CD14-positive monocyte (primary cell): ENCODE measurements around the gene IRS2. TPM values are rescaled to one million over a fixed set of nuclear protein-coding genes. Genes with fewer than 3 reads are reported as not detected.

ENCODE experiments used
- DNase-seq, 3 donors: peaks; one replicate each; pipeline ENCODE4 v3.0.0-alpha.2; 2011 to 2022
- H2AFZ ChIP-seq: 2 replicates; pipeline ENCODE4 v1.6.0; 2012; ENCODE audit warnings: mild to moderate bottlenecking, low read depth, low read length, inconsistent platforms; ENCODE audit not compliant: insufficient read depth, poor library complexity, severe bottlenecking
- H3K27ac ChIP-seq, 2 donors: 1 replicate in 1 of 2; 2 replicates in 1 of 2; pipeline ENCODE4 v1.5.1; 2012 to 2013; ENCODE audit warnings: low read length in 2 of 2, control low read depth in 1 of 2, inconsistent platforms in 1 of 2, low read depth in 1 of 2, mild to moderate bottlenecking in 1 of 2
- H3K27me3 ChIP-seq, 2 donors: one replicate each; pipeline versions ENCODE4 v1.6.0 to v1.6.1; 2011 to 2013; ENCODE audit warnings: low read length in 2 of 2; ENCODE audit not compliant: control insufficient read depth in 2 of 2, insufficient read depth in 2 of 2
- H3K36me3 ChIP-seq, 2 donors: replicated peaks in 1 of 2; 1 replicate in 1 of 2; 2 replicates in 1 of 2; pipeline versions ENCODE4 v1.5.1 to v1.6.1; 2012 to 2013; ENCODE audit warnings: low read length in 2 of 2, control low read depth in 1 of 2, inconsistent platforms in 1 of 2, mild to moderate bottlenecking in 1 of 2; ENCODE audit not compliant: insufficient read depth in 2 of 2, control insufficient read depth in 1 of 2
- H3K4me1 ChIP-seq, 2 donors: 1 replicate in 1 of 2; 2 replicates in 1 of 2; pipeline versions ENCODE4 v1.5.1 to v1.6.1; 2012 to 2013; ENCODE audit warnings: low read length in 2 of 2, control low read depth in 1 of 2, inconsistent platforms in 1 of 2, mild to moderate bottlenecking in 1 of 2, moderate library complexity in 1 of 2; ENCODE audit not compliant: insufficient read depth in 2 of 2, control insufficient read depth in 1 of 2
- H3K4me2 ChIP-seq: replicated peaks from 2 replicates; pipeline ENCODE3; 2012; ENCODE audit warnings: low read length, moderate library complexity, mild to moderate bottlenecking; ENCODE audit not compliant: poor library complexity, severe bottlenecking; ENCODE audit errors: extremely low read depth
- H3K4me3 ChIP-seq, 3 experiments: fragments of 200-600 bp in 1 of 3; sonication (generic) in 1 of 3; replicated peaks in 1 of 3; 1 replicate in 2 of 3; 2 replicates in 1 of 3; pipeline ENCODE4 v1.5.1; 2011 to 2013; ENCODE audit warnings: low read length in 3 of 3, mild to moderate bottlenecking in 3 of 3, control low read depth in 2 of 3, low read depth in 2 of 3, inconsistent platforms in 1 of 3, moderate library complexity in 1 of 3
- H3K79me2 ChIP-seq: 2 replicates; pipeline ENCODE4 v1.6.0; 2012; ENCODE audit warnings: mild to moderate bottlenecking, control low read depth, inconsistent platforms, low read length, moderate library complexity; ENCODE audit not compliant: insufficient read depth
- H3K9ac ChIP-seq: 2 replicates; pipeline ENCODE4 v1.6.0; 2017; ENCODE audit warnings: low read length, mild to moderate bottlenecking; ENCODE audit not compliant: insufficient read depth, poor library complexity, severe bottlenecking
- H3K9me3 ChIP-seq, 2 donors: replicated peaks in 1 of 2; 1 replicate in 1 of 2; 2 replicates in 1 of 2; pipeline versions ENCODE4 v1.5.1 to v1.6.1; 2012 to 2013; ENCODE audit warnings: low read length in 2 of 2, control low read depth in 1 of 2; ENCODE audit not compliant: control insufficient read depth in 1 of 2, insufficient read depth in 1 of 2
- H4K20me1 ChIP-seq: 2 replicates; pipeline ENCODE4 v1.6.0; 2012; ENCODE audit warnings: mild to moderate bottlenecking, low read length, control low read depth, moderate library complexity; ENCODE audit not compliant: insufficient read depth
- H3K27ac Mint-ChIP-seq, 7 donors: one replicate each; pipeline ENCODE4 v1.8.0; 2020; ENCODE audit warnings: mild to moderate bottlenecking in 7 of 7, mixed read lengths in 7 of 7, moderate library complexity in 6 of 7, inconsistent platforms in 2 of 7
- H3K27me3 Mint-ChIP-seq, 3 donors: one replicate each; pipeline ENCODE4 v1.8.0; 2021 to 2022; ENCODE audit warnings: low read depth in 3 of 3, mild to moderate bottlenecking in 3 of 3, mixed read lengths in 3 of 3, moderate library complexity in 3 of 3, inconsistent platforms in 1 of 3
- H3K36me3 Mint-ChIP-seq, 2 donors: one replicate each; pipeline ENCODE4 v1.8.0; 2020; ENCODE audit warnings: mixed read lengths in 2 of 2, inconsistent platforms in 1 of 2, mild to moderate bottlenecking in 1 of 2
- H3K4me1 Mint-ChIP-seq: one replicate; pipeline ENCODE4 v1.8.0; 2020; ENCODE audit warnings: mild to moderate bottlenecking, mixed read lengths
- H3K4me3 Mint-ChIP-seq, 2 donors: one replicate each; pipeline ENCODE4 v1.8.0; 2020; ENCODE audit warnings: mild to moderate bottlenecking in 2 of 2, mixed read lengths in 2 of 2, moderate library complexity in 1 of 2
- H3K9me3 Mint-ChIP-seq, 7 donors: one replicate each; pipeline ENCODE4 v1.8.0; 2020 to 2022; ENCODE audit warnings: mixed read lengths in 7 of 7, mild to moderate bottlenecking in 6 of 7, moderate library complexity in 6 of 7, inconsistent platforms in 2 of 7
- CTCF ChIP-seq: fragments of 200-600 bp; IDR thresholded peaks from one replicate; pipeline ENCODE4 v1.8.0; 2022; ENCODE audit warnings: antibody characterized with exemption, mild to moderate bottlenecking
- whole genome bisulfite sequencing: methylation state at CpG from one replicate; pipeline ENCODE4 v1.1.5; 2013; ENCODE audit warnings: missing lambda C conversion rate; ENCODE audit not compliant: insufficient coverage; 5-methylcytosine and 5-hydroxymethylcytosine counted together
- intact Hi-C, 2 donors: fragments of 100-400 bp; cut with micrococcal nuclease; formaldehyde crosslinking; loops; one replicate each; pipeline versions ENCODE4 v1.15.0 to v1.15.1; 2023
- polyA plus RNA-seq, 3 donors: library from polyadenylated mRNA; depleted of rRNA in 1 of 3; unstranded in 2 of 3; stranded (reverse) in 1 of 3; fragments of 300-500 nt in 2 of 3; fragments of >200 nt in 1 of 3; fragmentation: Illumina TruSeq in 2 of 3; gene quantifications; 1 replicate in 2 of 3; 2 replicates in 1 of 3; pipeline ENCODE4 v1.2.3, GENCODE V29; 2012 to 2021

Gene IRS2
- polyA plus RNA-seq, 3 donors, result 2.4 to 27.1 (median 3.5) TPM

- intact Hi-C loops, result loop anchor here in 1 of 2 donors (5.0 kb wide), 1 partner anchor 60 kb away; no protein-coding TSS in a partner anchor
- no peaks in the 10 kb centered on the region for H3K9me3 Mint-ChIP-seq
- Histone ChIP-seq H3K9ac (no peak overlapping the region), H3K36me3 (no peaks in the 10 kb centered on the region), H3K27ac (no peak overlapping the region), H3K4me2 (no peak overlapping the region), H3K79me2 (no peaks in the 10 kb centered on the region), H3K9me3 (no peaks in the 10 kb centered on the region), H3K27me3 (no peaks in the 10 kb centered on the region), H4K20me1 (no peaks in the 10 kb centered on the region), H3K4me3 (no peak overlapping the region), H3K4me1 (peaks cover 13% of the 10 kb centered on the region in 2 donors), H2AFZ (no peak overlapping the region)
- no peak overlapping the region for H3K27ac Mint-ChIP-seq
- H3K27me3 Mint-ChIP-seq, result peaks cover 0 to 2% (median 0%) of the 10 kb centered on the region in 3 donors
- H3K4me3 Mint-ChIP-seq, result no peak overlapping the region
- no CpG with 5 or more reads among the region's 6 CpGs for WGBS
- no peak for DNase-seq
- peaks cover 17% of the 10 kb centered on the region for H3K4me1 Mint-ChIP-seq
- no peak for TF ChIP-seq CTCF
- H3K36me3 Mint-ChIP-seq, result no peaks in the 10 kb centered on the region
Measured at GRCh38 chr13:109722068-109722467, 64.3 kb downstream of the IRS2 start.

DNA sequence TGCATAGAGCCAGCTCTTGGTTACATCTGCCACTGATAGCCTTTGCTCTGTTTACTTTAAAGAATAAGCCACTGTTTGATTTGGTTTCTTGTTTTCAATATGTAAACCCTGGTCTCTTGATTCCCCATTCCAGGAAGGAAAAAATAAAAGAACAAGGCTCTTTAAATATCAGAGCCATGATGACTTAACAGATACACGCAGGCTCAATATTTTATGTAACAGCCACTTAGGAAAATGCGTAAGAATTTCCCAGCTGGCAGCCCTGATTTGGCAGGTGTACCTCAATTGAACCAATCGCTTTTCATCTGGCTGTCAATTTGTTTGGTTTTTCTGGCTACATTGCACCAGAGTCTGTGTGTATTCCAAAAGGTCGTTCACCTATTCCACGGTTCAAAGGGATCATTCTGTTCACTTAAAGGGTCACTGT, 65.6 kb downstream of the IRS2 start:
- no peaks in the 10 kb centered on the region for H3K36me3 ChIP-seq
- H3K9me3 ChIP-seq, result no peaks in the 10 kb centered on the region
- no peak overlapping the region for H3K27ac ChIP-seq
- H3K9me3 Mint-ChIP-seq, result no peaks in the 10 kb centered on the region
- H3K27me3 ChIP-seq, result no peaks in the 10 kb centered on the region
- intact Hi-C loops, result loop anchor here in 1 of 2 donors (5.0 kb wide), 1 partner anchor 62 kb away; no protein-coding TSS in a partner anchor
- peaks cover 24% of the 10 kb centered on the region for H3K4me1 Mint-ChIP-seq
- WGBS, result 91% methylated on average over 5 of the region's 5 CpGs
- no peak overlapping the region for H3K9ac ChIP-seq
- no peaks in the 10 kb centered on the region for H4K20me1 ChIP-seq
- no peak overlapping the region for H3K4me3 ChIP-seq
- peaks cover 0 to 1% of the 10 kb centered on the region in 2 donors for H3K36me3 Mint-ChIP-seq
- no peak overlapping the region for H3K27ac Mint-ChIP-seq
- H3K27me3 Mint-ChIP-seq, result no peaks in the 10 kb centered on the region
- H2AFZ ChIP-seq, result no peak overlapping the region
- no peak for TF ChIP-seq CTCF
- H3K4me2 ChIP-seq, result no peak overlapping the region
- H3K4me3 Mint-ChIP-seq, result no peak overlapping the region
- DNase-seq, result no peak
- H3K79me2 ChIP-seq, result no peaks in the 10 kb centered on the region
- H3K4me1 ChIP-seq, result peaks cover 19 to 21% of the 10 kb centered on the region in 2 donors
